ENCODE results near the gene AKAP14.

Gene AKAP14

GRCh38 chrX:119895843-119896326 is at the start of gene AKAP14:
Gene AKAP14, plus strand, starts transcription at chrX:119895893. Its CDS starts 7,331 bp downstream, at chrX:119903224.
- H3K27me3 ChIP-seq (ENCODE audit: low read depth), result no peaks in the 10 kb centered on the region
- peaks cover 19% of the 10 kb centered on the region for H3K4me1 ChIP-seq
- peak; percentile 14 to 23 for DNase-seq (ENCODE audit: low spot score in 2 of 2)
- no peak within 1 kb of the TSS for H3K4me3 ChIP-seq
- H3K9me3 ChIP-seq, result no peaks in the 10 kb centered on the region
- in situ Hi-C loops (cut with MboI; ENCODE audit: low sequenced_read_pairs), result no loop called here
- no peaks in the 10 kb centered on the region for H3K36me3 ChIP-seq (replicated peaks)

- in situ Hi-C loops (cut with MboI; ENCODE audit: low sequenced_read_pairs), result no loop called here
- no peaks in the 10 kb centered on the region for H3K9me3 ChIP-seq
- H3K4me1 ChIP-seq, result 0 out of 2 replicates have a peak, but pooled peaks cover 3% of the 10 kb centered on the region
- peak within 1 kb of the TSS; percentile 86 for H3K4me3 ChIP-seq
- H3K36me3 ChIP-seq (replicated peaks), result peaks cover 28% of the 10 kb centered on the region
- H3K27me3 ChIP-seq (ENCODE audit: low read depth), result no peaks in the 10 kb centered on the region
- DNase-seq (ENCODE audit: low spot score in 2 of 2), result peak; percentile 100
Observed at GRCh38 chrX:119852382-119853353, 43.0 kb upstream of the AKAP14 start, which contains the start of gene UPF3B. Gene UPF3B, minus strand, starts transcription at chrX:119852963. Its CDS starts 35 bp downstream, at chrX:119852928.

GRCh38 chrX:119853444-119853843 is 42.2 kb upstream of the AKAP14 start:
- Histone ChIP-seq H3K4me1 (0 out of 2 replicates have a peak, but pooled peaks cover 3% of the 10 kb centered on the region), H3K4me3 (peak overlapping the region; percentile 17), H3K27me3 (ENCODE audit: low read depth) (no peaks in the 10 kb centered on the region), H3K36me3 (replicated peaks) (peaks cover 24% of the 10 kb centered on the region), H3K9me3 (no peaks in the 10 kb centered on the region)
- in situ Hi-C loops (cut with MboI; ENCODE audit: low sequenced_read_pairs), result no loop called here
- no peak for DNase-seq (ENCODE audit: low spot score in 2 of 2)

- peak; percentile 43 to 61 for DNase-seq (ENCODE audit: low spot score in 2 of 2)
- Histone ChIP-seq H3K9me3 (no peaks in the 10 kb centered on the region), H3K27me3 (ENCODE audit: low read depth) (no peaks in the 10 kb centered on the region), H3K36me3 (replicated peaks) (peaks cover 8% of the 10 kb centered on the region), H3K4me1 (peaks cover 12% of the 10 kb centered on the region), H3K4me3 (peak overlapping the region; percentile 61)
- in situ Hi-C loops (cut with MboI; ENCODE audit: low sequenced_read_pairs), result loop anchor here (5.0 kb wide), 1 partner anchor 78 kb away; the partner anchor contains the start of gene RPL39
Observed at GRCh38 chrX:119870626-119871131, 25.0 kb upstream of the AKAP14 start.

GRCh38 chrX:119871245-119871598 is 24.5 kb upstream of the AKAP14 start:
- Histone ChIP-seq H3K4me1 (peaks cover 12% of the 10 kb centered on the region), H3K27me3 (ENCODE audit: low read depth) (no peaks in the 10 kb centered on the region), H3K9me3 (no peaks in the 10 kb centered on the region), H3K4me3 (peak overlapping the region; percentile 61), H3K36me3 (replicated peaks) (peaks cover 10% of the 10 kb centered on the region)
- in situ Hi-C loops (cut with MboI; ENCODE audit: low sequenced_read_pairs), result loop anchor here (5.0 kb wide), 1 partner anchor 79 kb away; the partner anchor contains the start of gene RPL39
- no peak for DNase-seq (ENCODE audit: low spot score in 2 of 2)

- H3K27me3 ChIP-seq (ENCODE audit: low read depth), result no peaks in the 10 kb centered on the region
- peak within 1 kb of the TSS; percentile 61 for H3K4me3 ChIP-seq
- H3K9me3 ChIP-seq, result no peaks in the 10 kb centered on the region
- H3K36me3 ChIP-seq (replicated peaks), result peaks cover 15% of the 10 kb centered on the region
- peaks cover 11% of the 10 kb centered on the region for H3K4me1 ChIP-seq
- in situ Hi-C loops (cut with MboI; ENCODE audit: low sequenced_read_pairs), result loop anchor here (5.0 kb wide), 1 partner anchor 79 kb away; the partner anchor contains the start of gene RPL39
- peak; percentile 93 for DNase-seq (ENCODE audit: low spot score in 2 of 2)
Observed at GRCh38 chrX:119871599-119872395, 23.9 kb upstream of the AKAP14 start, which contains the start of the genes NDUFA1 and RNF113A. Gene NDUFA1, plus strand, starts transcription at chrX:119871832. Its CDS starts 80 bp downstream, at chrX:119871912. Gene RNF113A, minus strand, starts transcription at chrX:119871733. Its CDS starts 120 bp downstream, at chrX:119871613.

- Histone ChIP-seq H3K9me3 (no peaks in the 10 kb centered on the region), H3K4me1 (no peaks in the 10 kb centered on the region), H3K36me3 (replicated peaks) (peaks cover 28% of the 10 kb centered on the region), H3K27me3 (ENCODE audit: low read depth) (no peaks in the 10 kb centered on the region), H3K4me3 (no peak overlapping the region)
- no peak for DNase-seq (ENCODE audit: low spot score in 2 of 2)
- in situ Hi-C loops (cut with MboI; ENCODE audit: low sequenced_read_pairs), result no loop called here
Observed at GRCh38 chrX:119878740-119879139, 17.0 kb upstream of the AKAP14 start.

GRCh38 chrX:119880076-119880475 is 15.6 kb upstream of the AKAP14 start:
- no peak for DNase-seq (ENCODE audit: low spot score in 2 of 2)
- Histone ChIP-seq H3K27me3 (ENCODE audit: low read depth) (no peaks in the 10 kb centered on the region), H3K4me3 (no peak overlapping the region), H3K9me3 (no peaks in the 10 kb centered on the region), H3K4me1 (no peaks in the 10 kb centered on the region), H3K36me3 (replicated peaks) (peaks cover 23% of the 10 kb centered on the region)
- in situ Hi-C loops (cut with MboI; ENCODE audit: low sequenced_read_pairs), result no loop called here

- peak; percentile 64 to 76 for DNase-seq (ENCODE audit: low spot score in 2 of 2)
- no peaks in the 10 kb centered on the region for H3K4me1 ChIP-seq
- H3K4me3 ChIP-seq, result no peak overlapping the region
- H3K9me3 ChIP-seq, result no peaks in the 10 kb centered on the region
- in situ Hi-C loops (cut with MboI; ENCODE audit: low sequenced_read_pairs), result no loop called here
- no peaks in the 10 kb centered on the region for H3K27me3 ChIP-seq (ENCODE audit: low read depth)
- H3K36me3 ChIP-seq (replicated peaks), result peaks cover 22% of the 10 kb centered on the region
Observed at GRCh38 chrX:119880552-119881437, 14.9 kb upstream of the AKAP14 start.

- Histone ChIP-seq H3K9me3 (no peaks in the 10 kb centered on the region), H3K27me3 (ENCODE audit: low read depth) (no peaks in the 10 kb centered on the region), H3K4me3 (no peak overlapping the region), H3K36me3 (replicated peaks) (no peaks in the 10 kb centered on the region), H3K4me1 (peaks cover 3% of the 10 kb centered on the region; the same call in 1 of the 2 replicates)
- no peak for DNase-seq (ENCODE audit: low spot score in 2 of 2)
- in situ Hi-C loops (cut with MboI; ENCODE audit: low sequenced_read_pairs), result no loop called here
Observed at GRCh38 chrX:119885554-119886428, 9.9 kb upstream of the AKAP14 start.

- H3K4me1 ChIP-seq, result peaks cover 10% of the 10 kb centered on the region
- no peaks in the 10 kb centered on the region for H3K9me3 ChIP-seq
- no peaks in the 10 kb centered on the region for H3K36me3 ChIP-seq (replicated peaks)
- in situ Hi-C loops (cut with MboI; ENCODE audit: low sequenced_read_pairs), result no loop called here
- peak; percentile 60 to 91 for DNase-seq (ENCODE audit: low spot score in 2 of 2)
- no peaks in the 10 kb centered on the region for H3K27me3 ChIP-seq (ENCODE audit: low read depth)
- H3K4me3 ChIP-seq, result no peak overlapping the region
Observed at GRCh38 chrX:119887721-119888425, 7.8 kb upstream of the AKAP14 start.

Data from HAP-1 (cell line).